HEK293T (cell line): ENCODE data around the gene FSTL4.

ENCODE experiments used
- BHLHE40 ChIP-seq: fragments of 450-650 bp; IDR thresholded peaks from 2 replicates; pipeline ENCODE4 v1.6.1; 2016; ENCODE audit warnings: mild to moderate bottlenecking, moderate library complexity, borderline replicate concordance
- ELF4 ChIP-seq: fragments of 450-650 bp; IDR thresholded peaks from 2 replicates; pipeline ENCODE4 v1.6.1; 2017; ENCODE audit warnings: antibody characterized with exemption
- HDGF ChIP-seq: fragments of 450-650 bp; IDR thresholded peaks from 2 replicates; pipeline ENCODE4 v1.6.1; 2017; ENCODE audit warnings: antibody characterized with exemption, borderline replicate concordance
- SP1 ChIP-seq: fragments of 450-650 bp; IDR thresholded peaks from 2 replicates; pipeline ENCODE4 v1.6.1; 2017
- SUZ12 ChIP-seq: fragments of 450-650 bp; IDR thresholded peaks from 2 replicates; pipeline ENCODE4 v1.6.1; 2016; ENCODE audit warnings: mild to moderate bottlenecking
- ZNF384 ChIP-seq: fragments of 450-650 bp; IDR thresholded peaks from 2 replicates; pipeline ENCODE4 v1.6.1; 2016

DNA sequence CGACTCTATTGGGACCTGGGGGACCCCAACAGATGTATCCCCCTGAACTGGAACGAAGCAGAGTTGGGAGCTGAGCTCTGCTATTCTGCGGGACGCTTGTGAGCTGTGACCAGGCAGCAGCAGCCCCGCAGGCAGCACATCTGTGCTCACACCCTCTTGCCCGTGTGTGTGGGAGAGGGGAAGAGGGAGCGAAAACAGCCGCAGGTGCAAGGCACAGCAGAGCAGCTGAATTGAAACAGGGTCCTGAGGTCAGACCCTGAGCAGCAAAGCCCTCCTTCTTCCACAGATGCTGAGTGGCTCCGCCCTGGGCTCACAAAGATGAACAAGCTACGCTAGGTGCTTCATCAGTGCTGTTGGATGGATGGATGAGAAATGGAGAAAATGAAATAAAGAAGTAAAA, 361.8 kb downstream of the FSTL4 start:
- TF ChIP-seq ZNF384 (no peak), ELF4 (no peak), SP1 (no peak), SUZ12 (no peak), HDGF (no peak), BHLHE40 (no peak)
